Measurements from ENCODE around the gene CDHR3.

DNA sequence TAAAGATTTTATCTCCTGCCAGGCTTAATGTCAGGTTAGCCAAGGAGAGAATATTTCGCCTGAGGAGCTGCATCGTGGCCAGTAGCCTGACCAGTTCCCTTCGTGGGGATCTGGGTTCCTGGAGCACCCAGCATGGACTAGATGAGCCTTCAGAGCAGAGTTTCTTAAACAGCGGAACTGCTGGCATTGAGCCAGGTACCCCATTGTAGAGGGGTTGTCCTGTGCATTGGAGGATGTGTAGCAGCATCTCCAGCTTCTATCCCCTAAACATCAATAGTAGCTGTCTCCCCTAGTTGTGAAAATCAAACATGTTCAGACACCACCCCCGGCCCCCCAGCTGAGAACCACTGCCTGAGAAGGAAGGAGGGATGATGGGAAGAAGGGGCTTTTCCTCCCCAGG, 36.2 kb downstream of the CDHR3 start:
- TF ChIP-seq, protein P1, sequence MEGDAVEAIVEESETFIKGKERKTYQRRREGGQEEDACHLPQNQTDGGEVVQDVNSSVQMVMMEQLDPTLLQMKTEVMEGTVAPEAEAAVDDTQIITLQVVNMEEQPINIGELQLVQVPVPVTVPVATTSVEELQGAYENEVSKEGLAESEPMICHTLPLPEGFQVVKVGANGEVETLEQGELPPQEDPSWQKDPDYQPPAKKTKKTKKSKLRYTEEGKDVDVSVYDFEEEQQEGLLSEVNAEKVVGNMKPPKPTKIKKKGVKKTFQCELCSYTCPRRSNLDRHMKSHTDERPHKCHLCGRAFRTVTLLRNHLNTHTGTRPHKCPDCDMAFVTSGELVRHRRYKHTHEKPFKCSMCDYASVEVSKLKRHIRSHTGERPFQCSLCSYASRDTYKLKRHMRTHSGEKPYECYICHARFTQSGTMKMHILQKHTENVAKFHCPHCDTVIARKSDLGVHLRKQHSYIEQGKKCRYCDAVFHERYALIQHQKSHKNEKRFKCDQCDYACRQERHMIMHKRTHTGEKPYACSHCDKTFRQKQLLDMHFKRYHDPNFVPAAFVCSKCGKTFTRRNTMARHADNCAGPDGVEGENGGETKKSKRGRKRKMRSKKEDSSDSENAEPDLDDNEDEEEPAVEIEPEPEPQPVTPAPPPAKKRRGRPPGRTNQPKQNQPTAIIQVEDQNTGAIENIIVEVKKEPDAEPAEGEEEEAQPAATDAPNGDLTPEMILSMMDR (conservative IDR thresholded peaks at IDR 0.05 in 1 of 2, IDR thresholded peaks at IDR 0.05 in 1 of 2; ENCODE audit: low read depth in 1 of 2, low read length in 2 of 2), result no peak
- no peak for TF ChIP-seq EZH2 (IDR thresholded peaks at IDR 0.05; ENCODE audit: low read length, missing control alignments)

Data from fibroblast of lung (primary cell).